ENCODE results near the gene CRB1.

The CRB1 gene

DNA sequence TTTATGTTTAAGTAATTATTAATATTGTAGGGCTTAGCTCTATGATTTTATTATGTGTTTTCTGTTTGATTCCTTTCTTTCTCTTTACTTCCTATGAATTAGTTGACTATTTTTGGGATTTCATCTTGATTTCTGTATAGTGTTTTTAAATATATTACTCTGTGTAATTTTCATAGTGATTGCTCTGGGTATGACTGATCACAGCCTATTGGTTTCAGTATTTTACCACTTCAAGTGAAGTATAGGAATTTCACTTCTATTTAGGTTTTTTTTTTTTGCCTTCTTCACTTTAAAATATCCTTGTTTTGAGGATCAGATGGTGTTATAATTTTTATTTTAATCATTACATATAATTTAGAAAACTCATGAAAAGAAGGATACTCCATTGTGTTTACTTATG is 94.8 kb downstream of the CRB1 start:
- Mint-ChIP-seq H3K9me3 (no peaks in the 10 kb centered on the region), H3K4me1 (peaks cover 5% of the 10 kb centered on the region), H3K36me3 (ENCODE audit: low read depth) (no peaks in the 10 kb centered on the region), H3K4me3 (no peak overlapping the region), H3K27me3 (ENCODE audit: low read depth, poor library complexity) (peaks cover 9% of the 10 kb centered on the region), H3K27ac (no peak overlapping the region)
- no peak for DNase-seq
- TF ChIP-seq, protein P1, sequence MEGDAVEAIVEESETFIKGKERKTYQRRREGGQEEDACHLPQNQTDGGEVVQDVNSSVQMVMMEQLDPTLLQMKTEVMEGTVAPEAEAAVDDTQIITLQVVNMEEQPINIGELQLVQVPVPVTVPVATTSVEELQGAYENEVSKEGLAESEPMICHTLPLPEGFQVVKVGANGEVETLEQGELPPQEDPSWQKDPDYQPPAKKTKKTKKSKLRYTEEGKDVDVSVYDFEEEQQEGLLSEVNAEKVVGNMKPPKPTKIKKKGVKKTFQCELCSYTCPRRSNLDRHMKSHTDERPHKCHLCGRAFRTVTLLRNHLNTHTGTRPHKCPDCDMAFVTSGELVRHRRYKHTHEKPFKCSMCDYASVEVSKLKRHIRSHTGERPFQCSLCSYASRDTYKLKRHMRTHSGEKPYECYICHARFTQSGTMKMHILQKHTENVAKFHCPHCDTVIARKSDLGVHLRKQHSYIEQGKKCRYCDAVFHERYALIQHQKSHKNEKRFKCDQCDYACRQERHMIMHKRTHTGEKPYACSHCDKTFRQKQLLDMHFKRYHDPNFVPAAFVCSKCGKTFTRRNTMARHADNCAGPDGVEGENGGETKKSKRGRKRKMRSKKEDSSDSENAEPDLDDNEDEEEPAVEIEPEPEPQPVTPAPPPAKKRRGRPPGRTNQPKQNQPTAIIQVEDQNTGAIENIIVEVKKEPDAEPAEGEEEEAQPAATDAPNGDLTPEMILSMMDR (IDR thresholded peaks at IDR 0.05) = no peak

DNA sequence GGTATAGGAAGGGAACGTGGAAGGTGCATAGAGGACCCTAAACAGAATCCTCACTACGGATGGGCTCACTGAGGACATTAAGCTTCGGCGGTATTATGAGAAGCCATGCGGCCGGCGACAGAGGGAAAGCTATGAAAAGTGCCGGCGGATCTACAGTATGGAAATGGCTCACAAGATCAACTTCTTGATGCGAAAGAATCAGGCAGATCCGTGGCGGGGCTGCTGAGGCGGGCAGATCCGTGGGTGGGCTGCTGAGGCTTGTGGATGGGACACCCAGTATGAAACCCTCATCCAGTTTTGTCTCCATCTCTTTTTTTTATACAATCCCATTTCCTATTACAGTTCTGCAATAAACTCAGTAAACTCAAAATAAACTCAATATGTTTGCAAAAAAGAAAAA is 95.8 kb downstream of the CRB1 start:
- TF ChIP-seq, protein P1 (IDR thresholded peaks at IDR 0.05) = no peak
- H3K36me3 Mint-ChIP-seq (ENCODE audit: low read depth) = no peaks in the 10 kb centered on the region
- no peaks in the 10 kb centered on the region for H3K9me3 Mint-ChIP-seq
- peaks cover 5% of the 10 kb centered on the region for H3K4me1 Mint-ChIP-seq
- DNase-seq = no peak
- H3K27ac Mint-ChIP-seq = no peak overlapping the region
- peaks cover 9% of the 10 kb centered on the region for H3K27me3 Mint-ChIP-seq (ENCODE audit: low read depth, poor library complexity)
- no peak overlapping the region for H3K4me3 Mint-ChIP-seq

GRCh38 chr1:197366996-197367395 is 98.9 kb downstream of the CRB1 start:
- H3K36me3 Mint-ChIP-seq (ENCODE audit: low read depth) = no peaks in the 10 kb centered on the region
- H3K9me3 Mint-ChIP-seq = no peaks in the 10 kb centered on the region
- no peak overlapping the region for H3K27ac Mint-ChIP-seq
- DNase-seq = no peak
- peaks cover 14% of the 10 kb centered on the region for H3K4me1 Mint-ChIP-seq
- no peak overlapping the region for H3K4me3 Mint-ChIP-seq
- peaks cover 5% of the 10 kb centered on the region for H3K27me3 Mint-ChIP-seq (ENCODE audit: low read depth, poor library complexity)
- TF ChIP-seq, protein P1 (IDR thresholded peaks at IDR 0.05) = no peak

GRCh38 chr1:197367627-197368026 is 99.6 kb downstream of the CRB1 start:
- Mint-ChIP-seq H3K9me3 (no peaks in the 10 kb centered on the region), H3K27me3 (ENCODE audit: low read depth, poor library complexity) (peaks cover 3% of the 10 kb centered on the region), H3K4me3 (no peak overlapping the region), H3K36me3 (ENCODE audit: low read depth) (no peaks in the 10 kb centered on the region), H3K4me1 (peaks cover 14% of the 10 kb centered on the region), H3K27ac (no peak overlapping the region)
- TF ChIP-seq, protein P1 (IDR thresholded peaks at IDR 0.05) = no peak
- no peak for DNase-seq

GRCh38 chr1:197374428-197374827 is 106.4 kb downstream of the CRB1 start:
- no peak for DNase-seq
- H3K4me3 Mint-ChIP-seq = no peak overlapping the region
- H3K36me3 Mint-ChIP-seq (ENCODE audit: low read depth) = no peaks in the 10 kb centered on the region
- H3K27ac Mint-ChIP-seq = no peak overlapping the region
- no peaks in the 10 kb centered on the region for H3K27me3 Mint-ChIP-seq (ENCODE audit: low read depth, poor library complexity)
- TF ChIP-seq, protein P1 (IDR thresholded peaks at IDR 0.05) = no peak
- H3K4me1 Mint-ChIP-seq = peaks cover 9% of the 10 kb centered on the region
- no peaks in the 10 kb centered on the region for H3K9me3 Mint-ChIP-seq

DNA sequence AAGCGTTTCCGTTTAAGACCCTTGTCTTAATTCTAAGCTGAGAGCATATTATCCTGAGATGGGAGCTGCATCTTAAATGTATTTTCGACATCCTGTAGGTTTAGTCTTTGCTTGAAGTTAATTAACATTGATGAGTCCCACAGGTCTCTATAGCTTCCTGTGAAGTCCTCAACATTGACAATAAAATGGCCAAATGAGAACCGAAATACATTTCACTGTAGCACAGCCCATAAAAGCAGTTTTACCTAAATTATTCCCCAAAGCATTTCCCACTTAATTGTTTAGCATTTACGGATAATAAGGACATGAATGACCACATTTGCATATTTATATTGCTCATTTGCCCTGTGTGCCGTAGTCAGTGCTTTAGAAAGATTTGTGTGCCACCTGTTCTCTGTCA is 116.4 kb downstream of the CRB1 start:
- Mint-ChIP-seq H3K27ac (no peak overlapping the region), H3K36me3 (ENCODE audit: low read depth) (no peaks in the 10 kb centered on the region), H3K4me3 (no peak overlapping the region), H3K9me3 (no peaks in the 10 kb centered on the region), H3K27me3 (ENCODE audit: low read depth, poor library complexity) (peaks cover 12% of the 10 kb centered on the region), H3K4me1 (no peaks in the 10 kb centered on the region)
- no peak for DNase-seq
- TF ChIP-seq, protein P1 (IDR thresholded peaks at IDR 0.05) = no peak
